Renal cortex interstitium (tissue), 11 donors: Measurements from ENCODE around the gene ATF7. TPM values are rescaled to one million over a fixed set of nuclear protein-coding genes. Genes with fewer than 3 reads are reported as not detected.

ENCODE experiments used
- DNase-seq, 11 donors: peaks; one replicate each; pipeline ENCODE4 v3.0.0-alpha.2; 2013; ENCODE audit warnings: low read depth in 9 of 11, low spot score in 4 of 11; ENCODE audit errors: extremely low read depth in 1 of 11
- polyA plus RNA-seq, 3 donors: library from polyadenylated mRNA; unstranded; fragments of 120-200 nt; gene quantifications; one replicate each; pipeline ENCODE4 v1.2.1, GENCODE V29; 2013; ENCODE audit not compliant: insufficient read length in 3 of 3

Gene ATF7
- polyA plus RNA-seq, 3 donors: 41.3 to 43.9 (median 43.6) TPM

DNA sequence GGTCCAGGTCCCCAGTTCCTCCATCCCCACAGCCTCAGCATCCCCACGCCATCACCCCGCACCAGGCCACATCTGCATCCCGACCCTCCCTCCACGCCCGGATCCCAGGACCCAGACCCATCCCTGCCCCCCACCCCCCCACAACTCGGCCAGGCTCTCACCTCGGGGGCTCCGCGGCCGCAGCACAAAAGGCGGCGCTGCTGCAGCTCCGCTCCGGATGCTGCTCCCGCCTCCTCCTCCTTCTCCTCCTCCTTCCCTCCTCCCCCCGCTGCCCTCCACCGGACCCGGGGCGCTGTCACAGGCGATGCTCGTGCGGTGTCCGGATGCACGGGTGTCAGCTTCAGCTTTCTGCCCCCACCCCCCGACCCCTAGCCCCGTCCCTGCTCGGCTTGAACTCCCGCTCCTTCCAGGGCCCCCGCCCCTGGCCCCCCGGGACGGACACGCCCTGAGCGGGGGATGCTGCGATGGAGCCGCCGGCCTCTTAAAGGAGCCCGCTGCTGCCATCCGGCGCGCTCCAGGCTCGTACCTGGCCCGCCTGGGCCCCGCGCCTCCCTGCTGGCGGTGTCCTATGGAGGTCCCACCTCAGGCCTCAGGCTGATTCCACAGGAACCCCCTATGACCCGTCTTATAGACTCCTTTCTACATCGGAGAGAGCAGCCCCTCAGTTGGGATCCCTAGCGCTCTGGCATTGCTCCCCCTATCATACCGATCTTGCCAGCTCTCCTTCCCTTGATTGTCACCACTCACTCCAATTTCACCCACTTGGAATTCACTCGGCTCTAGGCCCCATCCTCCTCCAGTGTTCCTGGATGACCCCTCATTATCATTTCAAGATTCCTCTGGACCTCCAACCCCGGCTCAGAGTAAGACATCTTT, 126.7 kb downstream of the ATF7 start, which contains the start of gene MAP3K12:
Gene MAP3K12 (minus strand): TSS at position 193 of the 876 bp plus-strand sequence. CDS start 12,067 bp downstream, outside the sequence.
- peak in 3 of 11 donors; percentile 55 to 65 (median 61) for DNase-seq

DNA sequence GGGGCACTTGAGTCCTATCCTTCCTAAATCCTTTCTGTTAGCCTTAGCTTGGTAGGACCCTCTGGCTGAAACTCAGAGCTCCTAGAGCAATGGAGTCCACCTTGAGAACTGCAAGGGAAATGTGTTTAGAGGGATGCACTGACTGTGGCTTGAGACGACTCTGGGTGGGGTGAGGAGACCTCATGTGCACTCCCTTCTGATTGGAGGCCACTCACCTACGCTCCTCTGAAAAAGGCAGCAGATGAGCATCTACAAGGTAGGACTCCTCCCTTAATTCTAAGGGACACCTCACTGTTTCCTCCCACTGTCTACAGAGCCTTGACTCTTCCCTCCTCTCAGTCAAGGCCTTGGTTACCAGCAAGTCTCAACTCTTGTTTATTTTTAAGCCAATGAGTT, 127.9 kb downstream of the ATF7 start:
- DNase-seq: no peak

DNA sequence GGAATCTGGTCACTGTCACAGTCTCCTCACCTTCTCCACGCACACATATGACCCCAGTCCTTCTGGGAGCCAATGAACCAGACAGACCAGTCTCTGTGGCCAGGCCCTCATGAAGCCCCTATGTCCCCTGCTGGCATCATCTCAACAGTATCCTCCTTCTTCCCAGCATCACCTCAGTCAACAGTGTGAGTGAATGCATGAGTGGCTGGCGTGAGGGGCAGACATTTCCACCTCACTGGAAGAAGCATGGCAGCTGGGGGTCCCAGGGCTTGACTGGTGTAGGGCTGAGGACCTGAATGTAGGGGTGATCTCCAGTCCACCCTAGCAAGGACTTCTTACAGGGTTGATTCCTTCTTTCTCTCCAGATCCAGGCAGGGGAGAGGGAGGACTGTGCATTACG, 128.7 kb downstream of the ATF7 start:
- DNase-seq: no peak

DNA sequence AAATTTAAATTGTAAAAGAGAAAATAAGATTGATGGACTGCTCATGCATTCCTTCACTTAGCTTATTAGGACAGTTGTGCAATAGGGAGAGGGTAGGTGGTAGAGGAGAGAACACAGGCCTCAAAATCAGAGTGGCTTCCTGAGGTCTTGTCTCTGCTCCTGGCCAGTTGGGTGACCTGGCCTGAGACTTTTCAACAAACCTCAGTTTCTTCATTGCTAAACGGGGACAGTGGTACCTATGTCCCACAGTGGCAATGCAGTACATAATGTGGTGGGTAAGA, 129.5 kb downstream of the ATF7 start:
- no peak for DNase-seq

DNA sequence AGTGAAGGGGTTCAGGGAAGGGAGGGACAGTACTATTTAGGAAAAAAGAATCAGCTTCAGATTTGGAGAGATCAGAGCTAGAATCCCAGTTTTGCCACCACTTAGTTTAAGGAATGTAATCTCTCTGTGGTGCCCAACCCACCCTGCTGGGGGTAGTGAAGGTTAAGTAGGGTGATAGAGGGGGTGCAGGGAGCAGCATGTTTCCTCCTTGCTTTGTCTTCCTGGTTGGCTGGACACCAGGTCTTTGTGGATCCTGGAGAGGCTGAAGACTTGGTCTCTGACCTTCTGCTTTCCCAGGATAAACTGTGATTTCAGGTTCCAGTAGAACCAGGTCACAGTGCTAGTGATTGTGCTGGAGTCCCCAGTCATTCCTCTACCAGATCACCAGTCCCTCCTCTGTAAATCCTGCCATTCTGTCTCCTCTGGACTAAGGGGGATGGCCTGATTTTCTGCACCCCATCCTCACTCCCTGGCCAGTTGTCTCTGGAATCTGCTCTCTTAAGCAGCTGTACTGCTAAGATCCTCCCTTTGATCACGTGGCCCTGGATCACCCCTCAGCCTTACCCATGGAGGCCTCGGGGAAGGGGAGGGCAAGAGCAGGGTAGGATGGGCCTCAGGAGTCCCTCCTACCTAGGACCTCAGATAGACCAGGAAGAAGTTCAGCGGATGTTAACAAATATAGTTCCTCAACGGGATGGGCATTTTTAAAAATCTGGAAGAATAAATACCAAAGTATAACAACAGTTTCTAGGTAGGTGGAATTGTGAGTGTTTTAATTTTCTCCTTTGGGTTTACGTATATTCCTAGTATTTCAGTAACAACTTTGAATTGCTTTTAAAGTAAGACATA, 130.1 kb downstream of the ATF7 start:
- DNase-seq: peak in 4 of 11 donors; percentile 48 to 73 (median 68)

DNA sequence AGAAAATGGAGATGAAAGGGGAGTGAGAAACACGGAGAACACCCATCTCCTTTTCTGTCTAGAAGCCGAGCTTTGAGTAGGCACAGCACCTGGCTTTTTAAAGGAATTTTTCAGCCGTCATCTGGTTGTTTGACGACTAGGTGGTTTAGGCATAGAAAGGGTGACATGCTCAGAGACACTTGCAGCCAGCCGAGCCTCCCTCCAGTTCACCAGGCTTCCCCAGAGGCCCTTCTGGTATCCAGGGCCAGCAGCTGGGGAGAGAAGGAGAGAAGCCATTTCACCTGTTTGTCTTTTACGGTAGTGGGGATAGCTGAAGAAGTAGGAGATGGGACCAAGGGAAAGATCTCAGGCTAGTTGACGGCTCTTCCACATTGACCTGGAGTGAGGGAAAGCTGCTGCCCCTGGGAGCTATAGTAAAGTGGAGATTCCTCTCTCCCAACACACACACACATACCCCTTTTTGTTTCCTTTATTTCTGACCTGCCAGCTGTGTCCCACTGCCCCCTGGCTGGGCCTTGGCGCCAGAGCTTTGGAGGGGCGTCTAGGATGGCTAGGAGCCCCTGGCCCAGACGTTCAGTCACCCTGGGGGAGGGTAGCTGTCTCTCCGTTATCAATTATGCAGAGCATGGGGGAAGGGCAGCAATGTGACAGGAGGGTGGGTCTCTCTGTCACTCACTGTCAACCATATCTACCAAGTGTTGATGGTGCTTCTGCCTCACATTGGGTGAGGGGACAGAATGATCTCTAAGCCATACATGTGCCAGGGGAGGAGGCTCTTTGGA, 132.4 kb downstream of the ATF7 start:
- no peak for DNase-seq

DNA sequence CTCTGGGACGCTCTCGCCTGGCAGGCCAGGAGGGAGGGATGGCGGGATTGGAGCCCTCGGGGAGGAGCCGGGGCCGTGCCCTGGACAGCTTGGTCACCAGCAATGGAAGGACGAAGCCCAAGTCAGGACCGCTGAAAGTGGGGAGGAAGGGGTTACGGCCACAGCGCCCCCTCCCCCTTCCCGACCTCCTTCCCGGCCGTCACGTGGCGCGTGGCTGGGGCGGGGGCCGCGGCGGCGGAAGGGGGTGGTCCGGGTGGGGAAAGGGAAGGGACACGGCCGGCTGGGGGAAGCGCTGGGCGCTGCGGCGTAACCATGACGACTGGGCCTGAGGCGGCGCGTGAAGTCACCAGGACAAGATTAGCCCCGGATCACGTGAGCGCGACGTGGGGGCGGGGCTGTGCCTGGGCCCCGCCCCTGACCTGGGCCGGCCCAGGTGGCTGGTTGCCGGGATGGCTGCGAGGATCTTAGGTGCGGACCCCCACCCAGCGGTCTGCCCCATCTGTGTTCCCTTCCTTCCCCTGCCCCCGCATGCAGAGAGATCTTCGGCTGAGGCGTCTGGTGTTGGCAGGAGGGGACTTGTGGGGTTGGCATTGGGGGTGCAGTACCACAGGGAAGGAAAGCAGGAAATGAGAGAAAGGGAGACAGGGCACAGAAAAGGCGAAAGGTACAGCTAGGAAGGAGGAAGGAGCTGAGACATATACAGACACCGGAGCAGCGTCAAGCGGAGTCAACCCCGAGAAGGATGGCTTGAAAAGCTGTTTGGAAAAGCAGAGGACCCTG, 133.2 kb downstream of the ATF7 start:
- DNase-seq: peak; percentile 87 to 96 (median 94)

DNA sequence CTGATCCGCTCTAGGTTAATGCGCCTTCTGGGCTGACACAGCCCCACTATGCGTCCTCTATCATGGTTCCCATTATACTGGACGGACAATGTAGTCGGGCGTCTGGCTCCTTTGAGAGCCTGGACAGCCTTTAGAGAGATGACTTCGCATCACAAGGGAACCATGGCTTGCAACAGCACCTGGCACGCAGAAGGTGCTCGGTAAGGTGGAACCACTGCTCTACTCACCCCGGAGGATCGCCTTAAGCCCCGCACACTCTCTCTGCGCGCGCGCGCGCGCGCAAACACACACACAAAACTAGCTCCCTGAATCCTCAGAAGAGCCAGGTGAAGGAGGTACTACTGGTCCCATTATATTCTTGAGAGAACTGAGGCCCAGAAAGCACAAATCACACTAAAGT, 134.0 kb downstream of the ATF7 start:
- DNase-seq: peak in 1 of 11 donors; percentile 30

DNA sequence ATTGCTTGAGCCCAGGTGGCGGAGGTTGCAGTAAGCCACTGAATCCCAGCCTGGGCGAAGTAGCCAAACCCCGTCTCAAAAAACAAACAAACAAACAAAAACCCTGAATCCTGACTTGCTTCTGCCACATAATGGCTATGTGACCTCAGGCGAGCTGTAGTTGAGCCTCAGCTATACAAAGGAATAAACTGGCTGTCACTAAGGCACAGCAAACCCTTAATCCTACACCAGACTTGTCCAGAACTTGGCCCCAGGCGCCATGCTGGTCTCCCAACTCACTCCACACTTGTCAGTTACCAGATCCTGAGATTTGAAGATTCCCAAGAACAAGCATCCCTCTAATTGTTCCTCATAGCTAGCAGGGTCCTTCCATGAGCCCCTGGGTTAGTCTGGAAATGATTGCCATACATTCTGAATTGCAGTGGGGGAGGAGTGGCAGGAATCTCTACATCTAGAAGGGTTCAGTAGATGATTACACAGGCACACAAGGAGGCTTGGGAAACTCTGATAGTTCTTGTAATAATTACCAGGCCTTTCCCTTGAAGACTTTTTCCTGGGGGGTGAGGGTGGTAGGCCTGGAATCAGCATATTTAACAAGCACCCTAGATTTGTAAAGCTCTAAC, 136.8 kb downstream of the ATF7 start:
- DNase-seq: peak in 2 of 11 donors; percentile 71 to 76

DNA sequence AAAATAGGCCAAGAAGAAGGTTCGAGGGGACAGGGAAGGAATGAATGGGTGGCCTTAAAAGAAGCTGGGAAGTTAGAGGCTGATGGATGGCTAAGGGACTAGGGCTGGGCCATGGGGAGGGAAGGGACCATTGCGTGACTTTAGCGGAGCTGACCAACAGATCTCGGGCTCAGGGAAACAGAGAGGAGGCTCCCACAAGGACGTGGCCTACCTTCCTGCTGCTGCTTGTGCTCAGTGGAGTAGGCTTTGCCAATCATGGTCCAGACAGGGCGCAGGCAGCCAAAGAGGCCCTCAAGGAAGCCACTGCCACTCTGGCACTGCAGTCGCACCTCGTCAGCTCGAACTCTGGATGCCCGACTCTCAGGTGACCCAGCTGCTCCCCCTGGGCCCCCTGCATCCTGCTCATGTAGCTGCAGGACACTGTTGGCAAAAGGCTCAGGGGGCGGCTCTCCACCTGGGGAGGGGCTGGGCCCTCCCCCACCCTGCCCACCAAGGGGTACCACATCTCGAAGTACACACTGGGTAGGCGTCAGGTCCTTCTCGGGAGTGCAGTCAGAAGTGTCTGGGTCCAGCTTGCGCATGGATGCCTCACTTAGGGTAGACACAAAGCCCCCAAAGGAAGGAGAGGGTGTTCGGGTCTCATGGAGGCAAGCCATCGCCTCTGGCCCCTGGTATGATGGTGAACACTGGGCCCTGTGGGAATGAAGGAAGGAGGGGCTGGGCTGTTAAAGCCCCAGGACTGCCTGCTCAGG, 139.3 kb downstream of the ATF7 start:
- no peak for DNase-seq

DNA sequence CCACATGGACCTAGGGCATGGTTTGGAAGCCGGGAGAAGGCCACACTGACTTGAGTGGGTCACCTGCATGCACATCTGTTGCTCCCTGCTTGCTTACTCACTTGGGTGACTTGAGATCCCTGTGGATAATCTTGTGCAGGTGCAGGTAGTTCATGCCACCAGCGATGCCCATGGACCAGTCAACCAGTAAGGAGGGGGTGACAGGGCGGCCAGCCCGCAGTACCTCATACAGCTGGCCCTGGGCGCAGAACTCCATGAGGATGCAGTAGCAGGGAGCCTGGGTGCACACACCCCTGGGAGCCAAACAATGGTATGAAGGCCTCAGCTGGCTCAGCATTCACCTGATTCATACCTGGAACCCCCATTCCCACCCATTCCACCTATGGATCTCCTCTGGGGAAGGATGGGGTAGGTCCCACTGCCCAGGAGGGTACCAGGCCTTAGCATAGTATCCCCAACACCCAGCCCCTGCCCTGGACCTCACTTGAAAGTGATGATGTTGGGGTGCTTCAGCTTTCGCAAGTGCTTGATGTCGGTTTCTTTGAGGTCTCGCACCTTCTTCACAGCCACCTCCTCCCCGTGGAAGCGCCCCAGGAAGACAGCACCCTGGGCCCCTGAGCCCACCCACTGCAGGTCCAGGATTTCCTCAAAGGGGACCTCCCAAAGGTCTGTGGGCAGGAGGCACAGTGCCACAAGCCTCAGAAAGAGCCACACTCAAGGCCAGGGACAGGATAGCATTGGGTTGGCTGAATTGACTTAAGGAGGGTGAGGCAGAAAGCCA, 140.0 kb downstream of the ATF7 start:
- no peak for DNase-seq

DNA sequence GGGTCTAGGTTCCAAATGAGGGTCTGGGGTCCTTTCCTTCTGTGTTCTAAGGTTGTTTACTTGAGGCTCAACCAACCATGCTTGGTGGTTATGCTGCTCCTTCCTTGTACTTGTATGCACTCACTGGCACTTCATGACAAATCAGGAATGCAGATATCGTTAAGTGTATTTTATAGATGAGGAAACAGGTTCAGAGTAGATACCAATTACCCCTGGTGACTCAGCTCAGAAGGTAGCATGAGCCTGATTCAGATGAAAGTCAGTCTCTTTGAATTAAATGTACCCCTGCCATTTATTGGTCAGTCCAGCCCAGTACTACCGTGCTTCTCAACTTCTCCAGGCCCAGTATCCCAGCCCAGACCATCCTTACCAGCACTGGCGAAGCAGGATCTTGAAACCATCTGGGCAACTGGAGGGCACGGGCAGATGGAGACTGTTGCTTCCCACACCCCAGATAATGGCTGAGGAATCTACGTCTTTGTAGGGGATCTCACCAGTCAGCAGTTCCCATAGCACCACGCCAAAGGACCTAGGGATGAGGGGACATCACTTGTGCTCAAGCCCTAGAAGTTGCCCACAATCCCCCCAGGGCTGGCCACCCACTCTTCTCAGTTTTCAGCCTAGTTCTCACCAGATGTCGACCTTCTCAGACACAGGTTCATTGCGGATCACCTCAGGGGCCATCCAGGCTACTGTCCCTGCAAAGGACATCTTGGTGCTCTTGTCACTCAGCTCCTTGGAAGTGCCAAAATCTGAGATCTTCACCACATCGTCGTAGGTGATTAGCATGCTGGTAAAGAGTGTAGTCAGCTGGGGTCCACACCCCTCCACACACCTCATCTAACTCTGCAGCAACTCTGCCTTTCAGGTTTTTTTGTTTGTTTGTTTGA, 141.3 kb downstream of the ATF7 start:
- DNase-seq: no peak

DNA sequence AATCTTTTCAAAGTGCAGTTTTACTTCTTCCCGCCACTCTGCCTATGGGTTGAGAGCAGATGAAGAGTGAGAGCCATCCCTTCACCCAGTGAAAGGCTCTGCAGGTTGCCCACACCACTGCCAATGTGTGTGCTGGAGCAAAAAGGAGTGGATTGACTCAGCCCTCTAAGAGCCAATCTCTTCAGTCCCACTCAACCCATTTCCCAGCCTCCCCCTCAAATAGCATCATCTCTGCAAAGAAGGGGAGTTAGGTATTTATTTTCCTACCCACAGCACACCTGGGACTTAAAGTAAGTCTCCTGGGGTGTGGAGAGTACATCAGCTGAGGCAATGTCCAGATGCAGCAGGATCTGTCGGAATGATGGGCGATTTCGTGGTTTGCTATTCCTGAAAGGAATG, 142.2 kb downstream of the ATF7 start:
- no peak for DNase-seq

DNA sequence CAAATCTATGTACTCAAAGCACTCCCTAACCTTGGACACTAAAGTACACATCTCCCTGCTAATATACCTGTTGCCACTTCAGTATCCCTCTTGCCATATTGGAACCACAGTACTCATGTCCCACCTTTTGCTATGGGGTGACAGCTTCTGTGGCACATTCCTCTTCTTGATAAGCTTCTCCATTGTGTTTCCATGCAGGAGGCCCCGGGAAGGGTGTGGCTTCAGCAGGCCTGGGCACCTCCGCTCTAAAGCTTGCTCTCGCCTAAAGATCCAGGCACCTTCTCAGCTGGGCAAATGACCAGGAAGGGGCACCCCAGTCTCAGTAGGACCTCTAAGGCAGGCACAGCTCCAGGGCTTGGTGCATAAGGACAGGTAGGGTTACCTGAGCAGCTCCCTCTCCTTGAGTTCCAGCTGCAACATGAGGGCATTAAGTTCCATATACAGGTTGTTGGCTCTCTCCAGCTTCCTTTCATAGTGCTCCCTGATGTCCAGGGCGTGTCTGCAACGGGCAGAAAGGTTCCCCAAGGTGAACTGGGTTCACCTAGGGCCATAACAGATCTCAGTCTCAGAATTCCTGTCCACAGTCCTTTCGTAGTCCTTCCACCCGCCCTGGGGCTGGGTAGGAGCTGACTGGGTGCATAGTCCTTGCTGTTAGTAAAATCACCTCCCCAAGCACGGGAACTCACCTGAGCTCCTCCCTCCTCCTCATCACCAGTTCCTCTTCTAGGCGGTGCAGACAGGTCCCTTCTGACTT, 142.8 kb downstream of the ATF7 start:
- DNase-seq: no peak

DNA sequence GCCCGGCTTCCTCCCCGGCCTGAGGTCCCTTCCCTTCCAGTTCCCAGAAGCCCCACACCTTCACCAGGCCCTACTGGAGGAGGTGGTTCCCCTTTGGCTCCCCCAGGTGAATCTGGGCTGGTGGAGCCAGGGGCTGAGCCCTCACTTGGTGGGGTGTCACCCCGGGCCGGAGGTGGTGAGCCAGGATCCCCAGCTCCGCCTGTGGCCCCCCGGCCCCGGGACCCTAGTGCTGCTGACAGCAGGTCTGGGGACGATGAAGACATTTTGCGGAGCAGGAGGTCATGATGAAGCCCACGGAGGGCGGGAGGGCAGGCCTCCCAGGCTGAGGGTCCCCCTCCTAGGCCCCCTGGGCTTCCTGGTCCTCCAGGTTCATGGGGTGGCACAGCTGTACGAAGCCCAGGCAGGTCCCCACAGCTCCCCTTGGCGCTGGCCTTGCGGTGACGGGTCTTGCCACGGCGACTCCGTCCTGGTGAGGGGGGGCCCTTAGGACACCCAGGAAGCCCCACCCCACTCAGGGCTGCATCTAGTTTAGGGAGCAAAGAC, 143.5 kb downstream of the ATF7 start:
- no peak for DNase-seq
